Measurements from ENCODE around the gene MN1.

- TF ChIP-seq POLR2AphosphoS5 (IDR thresholded peaks at IDR 0.05) (no peak), POLR2A (IDR thresholded peaks at IDR 0.05) (no peak), EP300 (IDR thresholded peaks at IDR 0.05) (no peak)
- TF ChIP-seq, protein P1, sequence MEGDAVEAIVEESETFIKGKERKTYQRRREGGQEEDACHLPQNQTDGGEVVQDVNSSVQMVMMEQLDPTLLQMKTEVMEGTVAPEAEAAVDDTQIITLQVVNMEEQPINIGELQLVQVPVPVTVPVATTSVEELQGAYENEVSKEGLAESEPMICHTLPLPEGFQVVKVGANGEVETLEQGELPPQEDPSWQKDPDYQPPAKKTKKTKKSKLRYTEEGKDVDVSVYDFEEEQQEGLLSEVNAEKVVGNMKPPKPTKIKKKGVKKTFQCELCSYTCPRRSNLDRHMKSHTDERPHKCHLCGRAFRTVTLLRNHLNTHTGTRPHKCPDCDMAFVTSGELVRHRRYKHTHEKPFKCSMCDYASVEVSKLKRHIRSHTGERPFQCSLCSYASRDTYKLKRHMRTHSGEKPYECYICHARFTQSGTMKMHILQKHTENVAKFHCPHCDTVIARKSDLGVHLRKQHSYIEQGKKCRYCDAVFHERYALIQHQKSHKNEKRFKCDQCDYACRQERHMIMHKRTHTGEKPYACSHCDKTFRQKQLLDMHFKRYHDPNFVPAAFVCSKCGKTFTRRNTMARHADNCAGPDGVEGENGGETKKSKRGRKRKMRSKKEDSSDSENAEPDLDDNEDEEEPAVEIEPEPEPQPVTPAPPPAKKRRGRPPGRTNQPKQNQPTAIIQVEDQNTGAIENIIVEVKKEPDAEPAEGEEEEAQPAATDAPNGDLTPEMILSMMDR (IDR thresholded peaks at IDR 0.05): no peak
These were observed 347 bp downstream of the MN1 start for GRCh38 chr22:27801202-27801615.
